Hypothalamus (tissue), 51 donors: ENCODE results near the gene RPUSD1.

Experiments
- DNase-seq, 51 donors: peaks; one replicate each; lab custom pipeline; 2025; lab: John Stamatoyannopoulos, UW

Gene RPUSD1

GRCh38 chr16:769184-769784 lies 18.9 kb downstream of the RPUSD1 start:
- DNase-seq, result no peak

DNA sequence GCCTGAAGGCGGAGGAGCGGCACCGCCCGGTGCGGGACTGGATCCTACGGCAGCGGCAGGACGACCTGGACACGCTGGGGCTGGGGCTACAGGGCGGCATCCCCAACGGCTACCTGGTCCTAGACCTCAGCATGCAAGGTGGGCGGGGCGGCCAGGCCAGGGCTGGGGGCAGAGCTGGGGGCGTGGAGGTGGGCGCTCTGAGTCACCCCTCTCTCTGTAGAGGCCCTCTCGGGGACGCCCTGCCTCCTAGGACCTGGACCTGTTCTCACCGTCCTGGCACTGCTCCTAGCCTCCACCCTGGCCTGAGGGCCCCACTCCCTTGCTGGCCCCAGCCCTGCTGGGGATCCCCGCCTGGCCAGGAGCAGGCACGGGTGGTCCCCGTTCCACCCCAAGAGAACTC lies 19.8 kb downstream of the RPUSD1 start:
- DNase-seq, result no peak

GRCh38 chr16:767743-768235 lies 20.4 kb downstream of the RPUSD1 start:
- DNase-seq, result no peak

DNA sequence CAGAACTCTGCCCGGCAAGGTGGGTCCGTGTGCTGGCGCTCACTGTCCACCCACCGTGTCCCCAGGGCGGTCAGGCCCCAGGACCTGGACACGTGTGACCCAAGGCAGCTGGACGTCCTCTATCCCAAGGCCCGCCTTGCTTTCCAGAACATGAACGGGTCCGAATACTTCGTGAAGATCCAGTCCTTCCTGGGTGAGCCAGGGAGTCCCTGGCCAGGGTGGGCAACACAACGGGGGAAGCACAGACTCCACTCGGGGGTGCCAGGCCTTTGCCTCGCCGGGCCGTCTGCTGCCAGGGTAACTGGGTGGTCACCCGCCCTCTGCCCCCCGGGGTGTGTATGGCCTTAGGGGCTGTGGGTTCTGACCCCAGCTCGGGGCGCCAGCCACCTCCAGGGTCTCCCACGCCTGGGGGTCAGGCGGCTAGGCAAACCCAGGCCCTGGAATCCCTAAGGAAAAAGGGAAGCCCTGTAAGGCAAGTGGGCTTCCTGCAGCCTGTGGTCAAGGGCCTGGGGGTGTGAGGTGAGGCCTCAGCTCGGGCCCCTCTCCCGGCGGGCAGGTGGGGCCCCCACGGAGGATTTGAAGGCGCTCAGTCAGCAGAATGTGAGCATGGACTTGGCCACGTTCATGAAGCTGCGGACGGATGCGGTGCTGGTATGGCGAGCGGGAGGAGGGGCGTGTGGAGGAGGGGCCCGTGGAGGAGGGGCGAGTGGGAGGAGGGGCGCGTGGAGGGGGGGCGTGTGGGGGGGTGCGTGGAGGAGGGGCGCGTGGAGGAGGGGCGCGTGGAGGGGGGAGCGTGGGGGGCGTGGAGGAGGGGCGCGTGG lies 21.2 kb downstream of the RPUSD1 start:
- DNase-seq, result no peak

DNA sequence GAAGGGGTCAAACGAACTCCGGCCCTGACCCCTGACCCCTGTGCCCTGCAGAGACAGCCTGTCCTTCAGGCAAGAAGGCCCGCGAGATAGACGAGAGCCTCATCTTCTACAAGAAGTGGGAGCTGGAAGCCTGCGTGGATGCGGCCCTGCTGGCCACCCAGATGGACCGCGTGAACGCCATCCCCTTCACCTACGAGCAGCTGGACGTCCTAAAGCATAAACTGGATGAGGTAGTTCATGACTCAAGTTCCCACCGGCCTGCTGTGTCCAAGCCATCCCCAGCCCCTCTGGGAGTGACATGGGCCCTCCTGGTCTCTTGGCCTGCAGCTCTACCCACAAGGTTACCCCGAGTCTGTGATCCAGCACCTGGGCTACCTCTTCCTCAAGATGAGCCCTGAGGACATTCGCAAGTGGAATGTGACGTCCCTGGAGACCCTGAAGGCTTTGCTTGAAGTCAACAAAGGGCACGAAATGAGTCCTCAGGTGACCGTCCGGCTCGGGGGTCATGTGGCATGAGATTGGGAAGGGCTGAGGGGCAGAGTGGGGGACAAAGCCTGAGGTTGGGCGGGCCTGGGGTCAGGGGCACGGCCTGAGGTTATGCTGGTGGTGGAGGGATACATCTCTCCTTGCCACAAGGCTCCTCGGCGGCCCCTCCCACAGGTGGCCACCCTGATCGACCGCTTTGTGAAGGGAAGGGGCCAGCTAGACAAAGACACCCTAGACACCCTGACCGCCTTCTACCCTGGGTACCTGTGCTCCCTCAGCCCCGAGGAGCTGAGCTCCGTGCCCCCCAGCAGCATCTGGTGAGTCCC lies 22.0 kb downstream of the RPUSD1 start:
- DNase-seq, result no peak

GRCh38 chr16:765488-765865 lies 22.7 kb downstream of the RPUSD1 start:
- DNase-seq, result no peak

DNA sequence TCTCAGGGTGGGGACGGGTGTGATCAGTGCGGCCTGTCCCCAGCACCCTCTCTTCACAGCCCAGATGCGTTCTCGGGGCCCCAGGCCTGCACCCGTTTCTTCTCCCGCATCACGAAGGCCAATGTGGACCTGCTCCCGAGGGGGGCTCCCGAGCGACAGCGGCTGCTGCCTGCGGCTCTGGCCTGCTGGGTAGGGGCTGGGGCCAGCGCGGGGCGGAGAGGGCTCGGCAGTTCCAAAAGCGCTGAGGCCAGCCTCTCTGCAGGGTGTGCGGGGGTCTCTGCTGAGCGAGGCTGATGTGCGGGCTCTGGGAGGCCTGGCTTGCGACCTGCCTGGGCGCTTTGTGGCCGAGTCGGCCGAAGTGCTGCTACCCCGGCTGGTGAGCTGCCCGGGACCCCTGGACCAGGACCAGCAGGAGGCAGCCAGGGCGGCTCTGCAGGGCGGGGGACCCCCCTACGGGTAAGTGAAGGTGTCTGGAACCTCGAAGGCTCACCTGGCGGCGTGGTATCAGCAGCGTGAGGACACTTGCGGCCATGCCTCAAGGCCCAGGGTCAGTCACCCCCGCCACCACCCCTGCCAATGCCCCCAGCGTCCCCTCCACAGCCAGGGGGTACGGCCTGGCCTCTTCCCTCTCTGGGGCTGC lies 23.2 kb downstream of the RPUSD1 start:
- DNase-seq, result no peak

DNA sequence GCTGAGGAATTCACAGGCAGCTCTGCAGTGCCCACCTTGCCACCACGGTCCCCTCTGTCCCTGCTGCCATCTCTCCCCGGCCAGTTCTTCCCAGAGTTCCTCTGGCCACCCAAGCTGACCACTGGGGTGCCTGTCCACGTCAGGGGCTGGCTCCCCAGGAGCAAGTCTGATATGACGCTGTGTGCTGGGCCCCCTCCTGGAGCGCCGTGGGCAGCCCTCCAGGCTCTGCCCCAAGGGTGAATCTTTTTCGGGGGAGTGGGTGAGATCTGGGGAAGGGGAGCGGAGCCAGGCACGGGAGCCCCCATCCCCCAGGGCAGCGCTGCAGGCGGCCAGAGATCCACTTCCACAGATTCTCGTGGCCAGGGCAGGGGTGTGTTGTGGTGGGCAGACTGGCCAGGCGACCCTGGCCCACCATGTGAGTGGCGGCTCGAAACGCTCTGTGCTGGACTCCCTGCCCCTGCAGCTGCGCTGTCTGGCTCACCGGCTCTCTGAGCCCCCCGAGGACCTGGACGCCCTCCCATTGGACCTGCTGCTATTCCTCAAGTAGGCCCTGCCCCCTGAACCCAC lies 23.9 kb downstream of the RPUSD1 start:
- DNase-seq, result no peak

- DNase-seq, result no peak
Measured at GRCh38 chr16:763369-764183, 24.6 kb downstream of the RPUSD1 start.

DNA sequence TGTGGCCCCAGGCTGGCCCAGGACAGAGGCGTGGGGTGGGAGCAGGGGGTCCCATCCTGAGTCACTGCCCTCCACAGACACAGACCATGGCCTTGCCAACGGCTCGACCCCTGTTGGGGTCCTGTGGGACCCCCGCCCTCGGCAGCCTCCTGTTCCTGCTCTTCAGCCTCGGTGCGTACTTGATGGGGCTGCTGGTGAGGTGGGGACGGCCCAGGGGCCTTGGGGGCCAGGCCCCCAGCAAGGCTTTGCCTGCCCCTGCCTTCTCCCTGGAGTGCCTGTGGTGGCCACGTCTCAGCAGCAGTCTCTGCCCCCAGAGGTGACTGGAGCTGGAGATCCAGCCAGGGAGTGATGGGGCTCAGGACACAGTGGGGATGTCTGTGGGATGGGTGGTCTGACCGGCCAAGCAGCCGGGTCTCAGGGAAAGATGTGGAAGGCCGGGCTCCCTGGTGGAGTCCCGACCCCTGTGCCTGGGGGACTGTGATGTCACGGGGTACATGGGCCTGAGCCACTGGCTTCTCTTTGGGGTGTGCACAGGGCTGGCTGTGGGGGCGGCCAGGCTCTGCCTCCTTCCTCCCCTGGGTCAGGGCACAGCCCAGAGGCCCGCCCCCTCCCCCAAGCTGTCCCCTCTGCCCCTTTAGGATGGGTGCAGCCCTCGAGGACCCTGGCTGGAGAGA lies 25.4 kb downstream of the RPUSD1 start:
- no peak for DNase-seq

GRCh38 chr16:761625-762513 lies 26.3 kb downstream of the RPUSD1 start:
- no peak for DNase-seq

DNA sequence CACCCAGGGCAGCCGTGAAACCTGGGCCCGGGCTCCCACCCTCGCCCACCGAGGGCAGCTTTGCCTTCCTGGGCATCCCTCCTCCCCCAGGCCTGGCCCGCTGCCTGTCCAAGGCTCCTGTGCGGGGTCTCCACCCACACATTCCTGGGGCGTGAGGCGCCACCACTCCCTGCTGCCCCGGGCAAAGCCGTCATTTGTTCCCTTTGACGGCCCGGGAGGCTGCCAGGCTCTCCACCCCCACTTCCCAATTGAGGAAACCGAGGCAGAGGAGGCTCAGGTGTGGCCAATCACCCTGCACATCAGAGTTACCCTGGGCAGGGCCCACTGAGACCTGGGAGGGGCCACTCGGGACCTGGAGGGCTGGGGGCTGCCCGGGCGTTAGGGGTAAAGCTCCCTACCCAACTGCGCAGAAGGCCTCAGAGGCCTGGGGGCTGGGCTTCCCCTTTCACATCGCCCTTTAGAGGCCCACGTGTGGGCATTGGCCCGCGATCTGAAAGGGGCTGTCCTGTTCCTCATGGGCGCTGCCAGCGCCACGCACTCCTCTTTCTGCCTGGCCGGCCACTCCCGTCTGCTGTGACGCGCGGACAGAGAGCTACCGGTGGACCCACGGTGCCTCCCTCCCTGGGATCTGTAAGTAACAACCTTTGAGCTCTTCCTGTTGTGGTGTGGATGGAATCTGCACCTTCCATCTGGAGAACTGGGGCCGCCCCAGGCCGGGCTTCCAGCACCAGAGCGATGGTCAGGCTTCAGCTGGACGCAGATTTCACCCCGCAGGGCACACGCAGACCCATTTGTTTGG lies 27.4 kb downstream of the RPUSD1 start, which contains the start of gene MSLN:
Gene MSLN (plus strand): TSS at position 190 of the 799 bp plus-strand sequence. CDS start 1,947 bp downstream, outside the sequence.
- DNase-seq, result peak in 1 of 51 donors; percentile 9

DNA sequence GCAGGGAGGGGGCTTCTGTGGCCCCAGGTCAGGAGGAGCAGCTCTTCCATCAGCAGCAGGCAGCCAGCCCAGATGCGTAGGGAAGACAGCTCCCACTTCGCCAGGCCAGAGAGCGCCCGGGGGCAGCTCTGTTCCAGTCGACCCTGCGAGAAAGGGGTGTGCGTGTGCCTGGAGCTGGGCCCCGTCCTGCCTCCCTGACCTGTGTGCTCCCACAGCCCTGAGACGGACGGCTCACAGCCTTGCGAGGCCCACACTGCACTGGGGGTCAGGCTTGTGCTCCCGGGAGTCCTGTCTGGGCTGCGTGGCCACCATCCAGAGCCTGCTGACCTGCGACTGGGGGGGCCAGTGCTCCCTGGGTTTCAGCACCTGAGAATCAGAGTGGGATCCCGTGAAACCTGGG lies 28.1 kb downstream of the RPUSD1 start:
- no peak for DNase-seq

DNA sequence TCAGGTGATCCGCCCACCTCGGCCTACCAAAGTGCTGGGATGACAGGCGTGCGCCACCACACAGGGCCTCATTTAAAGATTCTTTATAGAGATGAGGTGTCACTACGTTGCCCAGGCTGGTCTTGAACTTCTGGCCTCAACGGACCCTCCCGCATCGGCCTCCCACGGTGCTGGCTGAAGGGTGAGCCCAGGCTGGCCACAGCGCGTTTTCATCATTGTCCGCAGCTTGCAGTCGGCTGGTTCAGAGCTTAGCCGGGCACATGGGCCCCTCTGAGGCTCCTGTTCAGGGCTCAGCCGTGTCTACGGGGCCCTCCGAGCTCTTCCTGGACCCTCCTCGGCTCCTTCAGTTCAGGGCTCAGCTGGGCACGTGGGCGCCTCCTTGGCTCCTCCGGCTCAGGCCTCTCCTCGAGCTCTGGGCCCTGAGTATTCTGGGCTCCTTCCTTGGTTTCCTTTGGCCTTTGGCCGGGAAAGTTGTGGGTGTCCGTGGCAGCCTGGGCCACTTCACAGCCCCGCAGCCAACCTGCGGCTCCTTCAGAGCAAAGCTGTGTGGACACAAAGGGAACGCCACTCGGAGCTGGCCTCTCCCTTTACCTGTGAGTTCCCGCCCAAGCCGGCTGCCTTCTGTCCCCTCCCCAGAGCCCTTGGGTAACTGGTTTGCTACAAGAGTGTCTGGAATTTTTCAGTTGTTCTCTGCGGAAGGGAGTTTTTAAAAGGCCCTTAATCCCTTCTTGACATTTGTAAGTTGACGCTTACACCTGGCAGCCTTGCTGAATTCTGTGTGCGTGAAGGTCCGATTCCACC lies 28.9 kb downstream of the RPUSD1 start:
- no peak for DNase-seq

DNA sequence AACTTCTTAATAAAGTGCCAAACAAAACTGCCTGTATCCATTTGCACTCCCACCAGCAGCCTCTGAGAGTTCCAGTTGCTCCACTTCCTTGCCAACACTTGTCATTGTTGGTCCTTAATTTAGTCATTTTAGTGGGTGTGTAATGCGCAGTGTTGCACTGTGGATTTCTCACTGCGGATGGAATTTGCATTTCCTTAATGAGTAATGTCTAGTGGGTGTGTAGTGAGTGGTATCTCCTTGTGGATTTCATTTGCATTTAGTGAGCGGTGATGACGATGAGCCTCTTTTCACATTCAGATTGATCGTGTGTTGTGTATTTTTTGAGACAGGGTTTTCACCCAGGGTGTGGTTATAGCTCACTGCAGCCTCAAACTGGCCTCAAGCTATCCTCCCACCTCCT lies 31.8 kb downstream of the RPUSD1 start:
- DNase-seq, result no peak

- no peak for DNase-seq
Measured at GRCh38 chr16:754656-755055, 33.5 kb downstream of the RPUSD1 start.
